Esophagus muscularis mucosa (tissue), 4 donors: ENCODE data around the gene CENPT. TPM values are rescaled to one million over a fixed set of nuclear protein-coding genes. Genes with fewer than 3 reads are reported as not detected.

Experiments used
- DNase-seq: peaks from one replicate; pipeline ENCODE4 v3.0.0-alpha.2; 2017; ENCODE audit errors: extremely low spot score
- H3K27ac ChIP-seq, 4 donors: fragments of 200-600 bp; sonication (generic); replicated peaks in 1 of 4; 1 replicate in 3 of 4; 2 replicates in 1 of 4; pipeline ENCODE4 v1.5.1; 2016 to 2019; ENCODE audit warnings: mild to moderate bottlenecking in 1 of 4
- H3K27me3 ChIP-seq, 4 donors: fragments of 200-600 bp; sonication (generic); one replicate each; pipeline versions ENCODE4 v1.5.1 to v1.6.0; 2016 to 2019
- H3K36me3 ChIP-seq, 4 donors: fragments of 200-600 bp; sonication (generic); one replicate each; pipeline ENCODE4 v1.5.1; 2016 to 2019
- H3K4me1 ChIP-seq, 4 donors: fragments of 200-600 bp; sonication (generic); one replicate each; pipeline ENCODE4 v1.5.1; 2016 to 2019
- H3K4me3 ChIP-seq, 4 donors: fragments of 200-600 bp; sonication (generic); 1 replicate in 2 of 4; 2 replicates in 2 of 4; pipeline ENCODE4 v1.5.1; 2016 to 2019; ENCODE audit warnings: mild to moderate bottlenecking in 4 of 4, moderate library complexity in 1 of 4
- H3K9me3 ChIP-seq, 4 donors: fragments of 200-600 bp; sonication (generic); 1 replicate in 3 of 4; 2 replicates in 1 of 4; pipeline ENCODE4 v1.5.1; 2016 to 2019
- CTCF ChIP-seq, 3 experiments: fragments of 200-600 bp in 2 of 3; fragments of 450-650 bp in 1 of 3; sonication (generic) in 2 of 3; IDR thresholded peaks; one replicate each; pipeline ENCODE4 v1.5.1; 2017 to 2019; ENCODE audit warnings: antibody characterized with exemption in 3 of 3, mild to moderate bottlenecking in 2 of 3, moderate library complexity in 1 of 3
- EP300 ChIP-seq: sonication (generic); formaldehyde crosslinking; IDR thresholded peaks from one replicate; pipeline ENCODE4 v1.6.1; 2017; ENCODE audit warnings: antibody characterized with exemption
- POLR2A ChIP-seq: fragments of 450-650 bp; IDR thresholded peaks from one replicate; pipeline ENCODE4 v1.6.1; 2017; ENCODE audit warnings: antibody characterized with exemption, moderate library complexity, mild to moderate bottlenecking, low read depth
- POLR2AphosphoS5 ChIP-seq, 2 donors: sonication (generic); formaldehyde crosslinking; IDR thresholded peaks; one replicate each; pipeline ENCODE4 v1.6.1; 2017; ENCODE audit warnings: antibody characterized with exemption in 2 of 2
- WGBS: methylation state at CpG from one replicate; pipeline ENCODE4 v1.1.5; 2018; 5-methylcytosine and 5-hydroxymethylcytosine counted together
- intact Hi-C: fragments of 100-400 bp; cut with DNase I; formaldehyde crosslinking; loops from one replicate; pipeline ENCODE4 v1.15.1; 2023
- total RNA-seq, 4 donors: library from RNA; depleted of rRNA; stranded (reverse); fragments of >200 nt; gene quantifications; one replicate each; pipeline versions ENCODE4 v1.1.0 to v1.2.1, GENCODE V29; 2016

The CENPT gene
- total RNA-seq, 4 donors from 2014 or later = 30.3 to 50.7 (median 33.2) TPM

- Histone ChIP-seq H3K27ac (peak overlapping the region; percentile 95 to 99 (median 97)), H3K4me1 (peaks cover 38 to 48% (median 46%) of the 10 kb centered on the region in 4 donors), H3K9me3 (no peaks in the 10 kb centered on the region), H3K4me3 (peak overlapping the region; percentile 83 to 96 (median 94)), H3K27me3 (no peaks in the 10 kb centered on the region), H3K36me3 (no peaks in the 10 kb centered on the region)
- DNase-seq = no peak
- WGBS = 82% methylated on average over 5 of the region's 5 CpGs
- intact Hi-C loops = no loop called here
- no peak for TF ChIP-seq POLR2A
- no peak for TF ChIP-seq EP300
- TF ChIP-seq CTCF (IDR thresholded peaks at IDR 0.05) = no peak
- no peak for TF ChIP-seq POLR2AphosphoS5 (IDR thresholded peaks at IDR 0.05)
Measured at GRCh38 chr16:67892375-67892774, 44.9 kb upstream of the CENPT start.

- Histone ChIP-seq H3K36me3 (peaks cover 4 to 28% (median 19%) of the 10 kb centered on the region in 4 donors), H3K9me3 (no peaks in the 10 kb centered on the region), H3K27ac (no peak overlapping the region), H3K4me3 (no peak overlapping the region), H3K27me3 (no peaks in the 10 kb centered on the region), H3K4me1 (peaks cover 22 to 31% (median 28%) of the 10 kb centered on the region in 4 donors)
- TF ChIP-seq POLR2AphosphoS5 (IDR thresholded peaks at IDR 0.05) (no peak), EP300 (no peak), CTCF (IDR thresholded peaks at IDR 0.05) (no peak), POLR2A (no peak)
- 82% methylated on average over 3 of the region's 3 CpGs for WGBS
- intact Hi-C loops = no loop called here
- no peak for DNase-seq
Measured at GRCh38 chr16:67888331-67888730, 40.8 kb upstream of the CENPT start.

DNA sequence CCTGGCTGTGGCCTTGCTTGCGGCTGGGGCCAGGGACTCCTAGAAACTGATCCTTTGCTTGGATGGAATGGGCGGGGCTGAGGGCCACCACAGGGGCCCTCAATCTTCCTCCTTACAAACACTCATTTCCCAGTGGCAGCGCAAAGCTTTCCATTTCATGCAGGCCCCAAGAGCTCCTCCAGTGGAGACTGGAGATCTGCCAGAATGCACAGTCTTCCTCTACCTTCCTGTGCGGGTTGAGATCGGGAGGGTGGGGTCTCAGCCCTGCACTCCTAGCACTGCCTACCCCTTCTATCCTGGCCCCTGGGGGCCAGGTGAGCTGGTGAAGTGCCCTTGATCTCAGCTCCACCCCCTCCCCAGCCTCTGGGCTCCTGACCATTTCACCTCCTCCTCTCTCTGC lies 38.9 kb upstream of the CENPT start:
- no peak for TF ChIP-seq POLR2A
- TF ChIP-seq CTCF (IDR thresholded peaks at IDR 0.05) = no peak
- TF ChIP-seq EP300 = no peak
- no peak for TF ChIP-seq POLR2AphosphoS5 (IDR thresholded peaks at IDR 0.05)
- H3K4me1 ChIP-seq = peaks cover 19 to 35% (median 24%) of the 10 kb centered on the region in 4 donors
- peaks cover 23 to 47% (median 38%) of the 10 kb centered on the region in 4 donors for H3K36me3 ChIP-seq
- no peak for DNase-seq
- no peaks in the 10 kb centered on the region for H3K27me3 ChIP-seq
- H3K27ac ChIP-seq = no peak overlapping the region
- intact Hi-C loops = no loop called here
- 89% methylated on average over 5 of the region's 5 CpGs for WGBS
- H3K4me3 ChIP-seq = no peak overlapping the region
- H3K9me3 ChIP-seq = no peaks in the 10 kb centered on the region

DNA sequence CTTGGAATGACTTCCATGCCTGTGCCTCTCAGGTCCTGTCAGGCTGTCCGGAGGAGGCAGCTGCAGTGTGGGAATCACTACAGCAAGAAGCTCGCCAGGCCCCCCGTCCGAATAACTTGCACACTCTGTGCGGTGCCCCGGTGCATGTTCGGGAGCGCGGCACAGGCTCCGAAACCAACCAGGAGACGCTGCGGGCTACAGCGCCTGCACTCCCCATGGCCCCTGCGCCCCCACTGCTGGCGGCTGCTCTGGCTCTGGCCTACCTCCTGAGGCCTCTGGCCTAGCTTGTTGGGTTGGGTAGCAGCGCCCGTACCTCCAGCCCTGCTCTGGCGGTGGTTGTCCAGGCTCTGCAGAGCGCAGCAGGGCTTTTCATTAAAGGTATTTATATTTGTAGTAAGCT lies 38.5 kb upstream of the CENPT start:
- peaks cover 27 to 51% (median 42%) of the 10 kb centered on the region in 4 donors for H3K36me3 ChIP-seq

More for the DNA sequence above, 38.5 kb upstream of the CENPT start:
- H3K27me3 ChIP-seq = no peaks in the 10 kb centered on the region
- DNase-seq = no peak
- 97% methylated on average over 14 of the region's 19 CpGs for WGBS
- H3K27ac ChIP-seq = no peak overlapping the region
- peaks cover 19 to 40% (median 24%) of the 10 kb centered on the region in 4 donors for H3K4me1 ChIP-seq
- H3K4me3 ChIP-seq = no peak overlapping the region
- intact Hi-C loops = no loop called here
- no peak for TF ChIP-seq CTCF (IDR thresholded peaks at IDR 0.05)
- no peak for TF ChIP-seq EP300
- TF ChIP-seq POLR2A = no peak
- TF ChIP-seq POLR2AphosphoS5 (IDR thresholded peaks at IDR 0.05) = no peak
- H3K9me3 ChIP-seq = no peaks in the 10 kb centered on the region
